Hepatic stellate cell (primary cell): ENCODE data around the gene PIGO.

Experiments
- DNase-seq: peaks from one replicate; pipeline ENCODE4 v3.0.0; 2011; ENCODE audit warnings: low spot score

The PIGO gene

GRCh38 chr9:35096035-35096849 is at the start of gene PIGO:
TSS of gene PIGO (minus strand) at chr9:35096591. CDS start at chr9:35095565, 1,026 bp downstream.
- DNase-seq, result peak; percentile 90

GRCh38 chr9:35142037-35142436 is 45.6 kb upstream of the PIGO start:
- DNase-seq, result no peak

- no peak for DNase-seq
Observed at GRCh38 chr9:35140093-35140492, 43.7 kb upstream of the PIGO start.

GRCh38 chr9:35136866-35137265 is 40.5 kb upstream of the PIGO start:
- no peak for DNase-seq

GRCh38 chr9:35135988-35136387 is 39.6 kb upstream of the PIGO start:
- DNase-seq, result no peak

GRCh38 chr9:35134920-35135319 is 38.5 kb upstream of the PIGO start:
- no peak for DNase-seq

- DNase-seq, result peak; percentile 81
Observed at GRCh38 chr9:35116898-35117551, 20.6 kb upstream of the PIGO start.

GRCh38 chr9:35116539-35116897 is 20.1 kb upstream of the PIGO start:
- DNase-seq, result no peak

GRCh38 chr9:35115680-35116538 is 19.5 kb upstream of the PIGO start, which contains the start of gene ATOSB:
TSS of gene ATOSB (minus strand) at chr9:35115862. CDS start at chr9:35108274, 7,588 bp downstream.
- peak; percentile 93 for DNase-seq

GRCh38 chr9:35114840-35115628 is 18.6 kb upstream of the PIGO start:
- peak; percentile 34 for DNase-seq

- peak; percentile 91 for DNase-seq
Observed at GRCh38 chr9:35114113-35114839, 17.9 kb upstream of the PIGO start.

GRCh38 chr9:35112257-35113020 is 16.0 kb upstream of the PIGO start:
- DNase-seq, result peak; percentile 47

- peak; percentile 98 for DNase-seq
Observed at GRCh38 chr9:35111001-35111933, 14.9 kb upstream of the PIGO start.

- DNase-seq, result peak; percentile 62
Observed at GRCh38 chr9:35110327-35110761, 14.0 kb upstream of the PIGO start.

GRCh38 chr9:35108946-35109575 is 12.7 kb upstream of the PIGO start:
- DNase-seq, result no peak

- no peak for DNase-seq
Observed at GRCh38 chr9:35108461-35108860, 12.1 kb upstream of the PIGO start.

- DNase-seq, result no peak
Observed at GRCh38 chr9:35107297-35108290, 11.2 kb upstream of the PIGO start.
